Stomach (tissue), 4 donors: ENCODE data around the gene RAB3GAP1.

Source experiments
- CTCF ChIP-seq, 7 experiments: fragments of 450-650 bp in 4 of 7; fragments of 200-600 bp in 3 of 7; sonication (generic) in 3 of 7; IDR thresholded peaks; one replicate each; pipeline ENCODE4 v1.5.1; 2016 to 2019; ENCODE audit warnings: antibody characterized with exemption in 7 of 7, control low read depth in 2 of 7, mild to moderate bottlenecking in 1 of 7
- EP300 ChIP-seq: sonication (generic); formaldehyde crosslinking; IDR thresholded peaks from one replicate; pipeline ENCODE4 v1.6.1; 2017; ENCODE audit warnings: antibody characterized with exemption
- POLR2A ChIP-seq, 4 donors: fragments of 450-650 bp; IDR thresholded peaks; one replicate each; pipeline ENCODE4 v1.6.1; 2016; ENCODE audit warnings: antibody characterized with exemption in 4 of 4, control low read depth in 2 of 4, mild to moderate bottlenecking in 1 of 4, moderate library complexity in 1 of 4

DNA sequence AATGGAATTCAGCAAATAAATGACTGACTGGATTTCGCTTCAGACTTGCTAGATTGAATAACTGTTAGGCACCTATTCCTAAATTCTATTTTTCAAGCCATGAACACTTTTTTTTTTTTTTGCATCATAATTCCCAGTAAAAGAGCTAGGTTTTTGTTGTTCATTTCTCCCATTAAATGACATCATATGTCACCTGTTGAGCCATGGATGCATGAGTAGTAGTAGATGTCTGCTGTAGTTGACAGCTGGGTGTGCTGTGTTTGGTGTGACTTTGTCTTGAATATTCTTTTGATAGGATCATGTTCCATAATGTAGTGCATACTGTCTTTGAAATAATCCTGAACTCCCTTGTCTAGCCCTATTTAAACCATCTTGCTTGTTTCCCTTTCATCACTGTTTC lies 115.2 kb downstream of the RAB3GAP1 start:
- no peak for TF ChIP-seq CTCF (IDR thresholded peaks at IDR 0.05)
- TF ChIP-seq POLR2A (IDR thresholded peaks at IDR 0.05): no peak
- TF ChIP-seq EP300: no peak
